ENCODE results near the gene CABP1.
"Not testable (repeated sequence)": the region's sequence is repeated elsewhere in the genome, so short reads cannot be mapped to it uniquely, and the experiment has no call there.

The CABP1 gene

GRCh38 chr12:120639771-120640721, at the start of gene CABP1:
Gene CABP1 (plus strand): TSS chr12:120640626. CDS start chr12:120640686, 60 bp downstream.
- DNase-seq (ENCODE audit: low spot score): peak; percentile 46

GRCh38 chr12:120590741-120591407, 49.6 kb upstream of the CABP1 start:
- DNase-seq (ENCODE audit: low spot score): no peak

- no peak for DNase-seq (ENCODE audit: low spot score)
These were observed 48.0 kb upstream of the CABP1 start for GRCh38 chr12:120592121-120593049.

GRCh38 chr12:120596901-120597300, 43.5 kb upstream of the CABP1 start:
- no peak for DNase-seq (ENCODE audit: low spot score)

GRCh38 chr12:120597861-120598260, 42.6 kb upstream of the CABP1 start:
- DNase-seq (ENCODE audit: low spot score): no peak

- DNase-seq (ENCODE audit: low spot score): no peak
These were observed 41.6 kb upstream of the CABP1 start for GRCh38 chr12:120598674-120599463.

- DNase-seq (ENCODE audit: low spot score): no peak
These were observed 40.5 kb upstream of the CABP1 start for GRCh38 chr12:120599672-120600552.

GRCh38 chr12:120602416-120602815, 38.0 kb upstream of the CABP1 start:
- DNase-seq (ENCODE audit: low spot score): not testable (repeated sequence)

- DNase-seq (ENCODE audit: low spot score): no peak
These were observed 29.9 kb upstream of the CABP1 start for GRCh38 chr12:120610560-120610959.

GRCh38 chr12:120611534-120611933, 28.9 kb upstream of the CABP1 start:
- DNase-seq (ENCODE audit: low spot score): not testable (repeated sequence)

GRCh38 chr12:120614848-120615247, 25.6 kb upstream of the CABP1 start:
- no peak for DNase-seq (ENCODE audit: low spot score)

GRCh38 chr12:120617193-120617592, 23.2 kb upstream of the CABP1 start:
- not testable (repeated sequence) for DNase-seq (ENCODE audit: low spot score)

- DNase-seq (ENCODE audit: low spot score): not testable (repeated sequence)
These were observed 22.7 kb upstream of the CABP1 start for GRCh38 chr12:120617767-120618166.

- DNase-seq (ENCODE audit: low spot score): no peak
These were observed 21.3 kb upstream of the CABP1 start for GRCh38 chr12:120618954-120619615.

GRCh38 chr12:120620624-120621023, 19.8 kb upstream of the CABP1 start:
- no peak for DNase-seq (ENCODE audit: low spot score)

- DNase-seq (ENCODE audit: low spot score): peak; percentile 16
These were observed 14.6 kb upstream of the CABP1 start for GRCh38 chr12:120625557-120626419.

- no peak for DNase-seq (ENCODE audit: low spot score)
These were observed 11.5 kb upstream of the CABP1 start for GRCh38 chr12:120628919-120629318.

GRCh38 chr12:120630104-120630892, 10.1 kb upstream of the CABP1 start:
- no peak for DNase-seq (ENCODE audit: low spot score)

All from CD4-positive, alpha-beta T cell treated with Interleukin-6 at 100 ng/mL for 8 hours (primary cell).